SK-N-SH (cell line): ENCODE measurements around the gene KIF6. TPM values are rescaled to one million over a fixed set of nuclear protein-coding genes. Genes with fewer than 3 reads are reported as not detected.

Experiments used
- CTCF ChIA-PET: fragments of 300-600, 350-600 bp; formaldehyde crosslinking; extraction: SDS; loops from one replicate; lab custom pipeline; 2021; lab: Yijun Ruan, JAX
- POLR2A ChIA-PET: fragments of 350-600 bp; sonication (Branson Sonifier 250); formaldehyde crosslinking; extraction: SDS; loops from one replicate; lab custom pipeline; 2020; ENCODE audit warnings: antibody characterized with exemption, inconsistent platforms; lab: Yijun Ruan, JAX
- DNase-seq: peaks from one replicate; pipeline ENCODE4 v3.0.0; 2012
- H2AFZ ChIP-seq: fragments of 200-600 bp; sonication (generic); 2 replicates; pipeline ENCODE4 v1.8.1; 2016; ENCODE audit warnings: antibody characterized with exemption, mild to moderate bottlenecking, low read depth
- H3F3A ChIP-seq: fragments of 200-600 bp; sonication (generic); replicated peaks from 2 replicates; pipeline ENCODE3; 2016; ENCODE audit warnings: antibody characterized with exemption, mild to moderate bottlenecking; ENCODE audit not compliant: insufficient read depth
- H3K27ac ChIP-seq, 2 experiments: fragments of 200-500 bp in 1 of 2; fragments of 200-600 bp in 1 of 2; sonication (Bioruptor generic) in 1 of 2; sonication (generic), shearing (Covaris generic) in 1 of 2; 2 replicates each; pipeline versions ENCODE4 v1.5.1 to v1.6.1; 2014 to 2016; ENCODE audit warnings: low read depth in 2 of 2, inconsistent platforms in 1 of 2, low read length in 1 of 2, mild to moderate bottlenecking in 1 of 2, mixed read lengths in 1 of 2
- H3K27me3 ChIP-seq: fragments of 200-600 bp; sonication (generic), shearing (Covaris generic); 2 replicates; pipeline ENCODE4 v1.6.1; 2016; ENCODE audit warnings: mixed run types; ENCODE audit not compliant: insufficient read depth
- H3K36me3 ChIP-seq, 2 experiments: fragments of 200-500 bp in 1 of 2; fragments of 200-600 bp in 1 of 2; sonication (Bioruptor generic) in 1 of 2; sonication (generic) in 1 of 2; replicated peaks in 1 of 2; 2 replicates each; pipeline versions ENCODE3 to v1.5.1; 2014 to 2016; ENCODE audit warnings: low read length in 1 of 2, mild to moderate bottlenecking in 1 of 2; ENCODE audit not compliant: insufficient read depth in 2 of 2, control insufficient read depth in 1 of 2
- H3K4me1 ChIP-seq, 2 experiments: fragments of 200-500 bp in 1 of 2; fragments of 200-600 bp in 1 of 2; sonication (Bioruptor generic) in 1 of 2; sonication (generic), shearing (Covaris generic) in 1 of 2; 2 replicates each; pipeline versions ENCODE4 v1.5.1 to v1.6.1; 2014 to 2016; ENCODE audit warnings: low read depth in 1 of 2, low read length in 1 of 2, mixed run types in 1 of 2; ENCODE audit not compliant: insufficient read depth in 2 of 2, control insufficient read depth in 1 of 2
- H3K4me2 ChIP-seq: fragments of 200-600 bp; sonication (generic), shearing (Covaris generic); 2 replicates; pipeline ENCODE4 v1.6.1; 2017; ENCODE audit warnings: mixed run types
- H3K4me3 ChIP-seq, 2 experiments: fragments of 200-500 bp in 1 of 2; fragments of 200-600 bp in 1 of 2; sonication (Bioruptor generic) in 1 of 2; sonication (generic), shearing (Covaris generic) in 1 of 2; 2 replicates each; pipeline versions ENCODE4 v1.5.1 to v1.8.1; 2014 to 2016; ENCODE audit warnings: low read depth in 2 of 2, inconsistent platforms in 1 of 2, low read length in 1 of 2, mild to moderate bottlenecking in 1 of 2, mixed read lengths in 1 of 2, moderate library complexity in 1 of 2
- H3K79me2 ChIP-seq: fragments of 200-600 bp; sonication (generic); 2 replicates; pipeline ENCODE4 v1.8.1; 2017; ENCODE audit warnings: mild to moderate bottlenecking; ENCODE audit not compliant: insufficient read depth
- H3K9ac ChIP-seq: fragments of 200-600 bp; sonication (generic); 2 replicates; pipeline ENCODE4 v1.6.1; 2017; ENCODE audit warnings: mixed run types
- H3K9me2 ChIP-seq: fragments of 200-600 bp; sonication (generic); 2 replicates; pipeline ENCODE4 v1.6.1; 2017; ENCODE audit warnings: mixed run types
- H3K9me3 ChIP-seq: fragments of 200-600 bp; sonication (generic); 2 replicates; pipeline ENCODE4 v1.6.1; 2017; ENCODE audit warnings: mixed run types, mild to moderate bottlenecking, moderate library complexity
- H4K20me1 ChIP-seq: fragments of 200-600 bp; sonication (generic); 2 replicates; pipeline ENCODE4 v1.6.1; 2017; ENCODE audit warnings: mild to moderate bottlenecking, mixed run types; ENCODE audit not compliant: insufficient read depth
- CHD2 ChIP-seq: fragments of 150-350 bp; IDR thresholded peaks from 2 replicates; pipeline ENCODE4 v1.6.1; 2018; ENCODE audit warnings: low read length; ENCODE audit not compliant: partially characterized antibody
- CTCF ChIP-seq: fragments of 200-600 bp; sonication (generic); IDR thresholded peaks from 2 replicates; pipeline ENCODE4 v1.6.1; 2017; ENCODE audit warnings: antibody characterized with exemption, mild to moderate bottlenecking, moderate library complexity
- FOSL2 ChIP-seq: IDR thresholded peaks from 2 replicates; pipeline ENCODE4 v1.4.0; 2012; ENCODE audit warnings: low read depth, mild to moderate bottlenecking, moderate library complexity, borderline replicate concordance
- FOXJ3 ChIP-seq: sonication (generic); formaldehyde crosslinking; IDR thresholded peaks from 2 replicates; pipeline ENCODE4 v1.5.1; 2020; ENCODE audit warnings: mild to moderate bottlenecking, missing genetic modification reagents
- FOXM1 ChIP-seq: IDR thresholded peaks from 2 replicates; pipeline ENCODE4 v1.4.0; 2012; ENCODE audit warnings: low read depth, mild to moderate bottlenecking
- GABPA ChIP-seq: IDR thresholded peaks from 2 replicates; pipeline ENCODE4 v1.4.0; 2012; ENCODE audit warnings: low read depth, mild to moderate bottlenecking
- GATA2 ChIP-seq: sonication (generic); formaldehyde crosslinking; IDR thresholded peaks from 2 replicates; pipeline ENCODE4 v1.5.0; 2020; ENCODE audit warnings: mild to moderate bottlenecking, missing genetic modification reagents
- MXI1 ChIP-seq: IDR thresholded peaks from 2 replicates; pipeline ENCODE4 v1.6.1; 2012; ENCODE audit warnings: mild to moderate bottlenecking, low read depth, low read length, improper control_type of control experiment
- NRF1 ChIP-seq: IDR thresholded peaks from 2 replicates; pipeline ENCODE4 v1.6.1; 2012; ENCODE audit warnings: low read depth, mild to moderate bottlenecking, low read length
- PBX3 ChIP-seq: IDR thresholded peaks from 2 replicates; pipeline ENCODE4; 2012
- POLR2AphosphoS5 ChIP-seq: IDR thresholded peaks from 2 replicates; pipeline ENCODE4 v1.6.1; 2012; ENCODE audit warnings: low read depth, low read length
- RAD21 ChIP-seq: IDR thresholded peaks from 2 replicates; pipeline ENCODE4 v1.6.1; 2012; ENCODE audit warnings: mild to moderate bottlenecking, low read length
- RCOR1 ChIP-seq: fragments of 150-350 bp; IDR thresholded peaks from 2 replicates; pipeline ENCODE4 v1.6.1; 2017; ENCODE audit warnings: antibody characterized with exemption, low read length
- SIN3A ChIP-seq: IDR thresholded peaks from 2 replicates; pipeline ENCODE4 v1.6.1; 2012; ENCODE audit warnings: low read depth, mild to moderate bottlenecking, low read length, moderate library complexity, borderline replicate concordance
- SMC3 ChIP-seq: IDR thresholded peaks from 2 replicates; pipeline ENCODE4 v1.6.1; 2012; ENCODE audit warnings: low read depth, low read length, improper control_type of control experiment
- USF2 ChIP-seq: fragments of 150-350 bp; IDR thresholded peaks from 2 replicates; pipeline ENCODE4 v1.6.1; 2017; ENCODE audit warnings: antibody characterized with exemption, low read length, low read depth, borderline replicate concordance
- YY1 ChIP-seq: IDR thresholded peaks from 2 replicates; pipeline ENCODE4 v1.4.0; 2012; ENCODE audit warnings: low read depth, mild to moderate bottlenecking
- ZBTB33 ChIP-seq: IDR thresholded peaks from 2 replicates; pipeline ENCODE4 v1.4.0; 2012; ENCODE audit warnings: low read depth, borderline replicate concordance
- WGBS: methylation state at CpG from one replicate; pipeline ENCODE4 v1.1.6; 2017; ENCODE audit warnings: low lambda C conversion rate; 5-methylcytosine and 5-hydroxymethylcytosine counted together
- polyA plus RNA-seq, 3 experiments: library from polyadenylated mRNA; depleted of rRNA; stranded (reverse); fragments of >200 nt; gene quantifications; 2 replicates each; pipeline ENCODE4 v1.2.3, GENCODE V29; 2012

The KIF6 gene
- polyA plus RNA-seq, 1 of the 3 experiments (the other 2 are of a cell fraction): 0.13 TPM

GRCh38 chr6:39439342-39440038 lies 285.7 kb downstream of the KIF6 start (continued):
- TF ChIP-seq FOXM1 (no peak), RAD21 (no peak), FOXJ3 (CRISPR knock-in tag) (no peak), CHD2 (no peak), MXI1 (no peak), ZBTB33 (no peak), GABPA (no peak), RCOR1 (no peak), CTCF (no peak), FOSL2 (no peak)

GRCh38 chr6:39433630-39434029 lies 291.6 kb downstream of the KIF6 start:
- no peak overlapping the region for H3K4me2 ChIP-seq
- no peaks in the 10 kb centered on the region for H3K9me2 ChIP-seq
- H3K27ac ChIP-seq: no peak overlapping the region
- H3K79me2 ChIP-seq: no peaks in the 10 kb centered on the region
- H3F3A ChIP-seq: no peaks in the 10 kb centered on the region
- peaks cover 0 to 30% of the 10 kb centered on the region in 2 experiments; a peak in 2 of 4 replicates for H3K4me1 ChIP-seq
- H3K4me3 ChIP-seq: no peak overlapping the region
- no peak for DNase-seq
- no peaks in the 10 kb centered on the region; the same call in 1 of the 2 replicates for H3K9me3 ChIP-seq
- no peak for TF ChIP-seq CHD2
- TF ChIP-seq SMC3: no peak
- no peak for TF ChIP-seq GATA2 (CRISPR knock-in tag)
- no peak for TF ChIP-seq YY1
- no peak for TF ChIP-seq NRF1
- TF ChIP-seq SIN3A: no peak
- TF ChIP-seq USF2: no peak
- no peak for TF ChIP-seq POLR2AphosphoS5
- no peak for TF ChIP-seq RCOR1
- TF ChIP-seq CTCF: no peak
- no peak for TF ChIP-seq FOXJ3 (CRISPR knock-in tag)
- no peak for TF ChIP-seq PBX3
- no peak overlapping the region for H2AFZ ChIP-seq
- CTCF ChIA-PET: no interaction called here
- 67% methylated on average over 1 of the region's 3 CpGs for WGBS
- POLR2A ChIA-PET: no interaction called here
- no peaks in the 10 kb centered on the region for H3K36me3 ChIP-seq
- H3K27me3 ChIP-seq: no peaks in the 10 kb centered on the region
- H3K9ac ChIP-seq: no peak overlapping the region
- no peaks in the 10 kb centered on the region for H4K20me1 ChIP-seq
